DOHH2 (cell line): ENCODE data around the gene STAT1.

Experiments
- H3F3A ChIP-seq: fragments of 200-600 bp; sonication (generic), shearing (Covaris generic); 2 replicates; pipeline ENCODE4 v1.6.0; 2016; ENCODE audit warnings: antibody characterized with exemption, mild to moderate bottlenecking; ENCODE audit not compliant: control insufficient read depth, insufficient read depth
- H3K27ac ChIP-seq: fragments of 200-600 bp; sonication (generic); 2 replicates; pipeline ENCODE4 v1.5.1; 2014; ENCODE audit warnings: low read depth, mild to moderate bottlenecking, low read length, moderate library complexity
- H3K27me3 ChIP-seq: fragments of 200-600 bp; sonication (generic); 2 replicates; pipeline ENCODE4 v1.6.1; 2014; ENCODE audit warnings: mild to moderate bottlenecking, low read length, mixed read lengths; ENCODE audit not compliant: control insufficient read depth
- H3K36me3 ChIP-seq: fragments of 200-600 bp; sonication (generic); 2 replicates; pipeline ENCODE4 v1.6.1; 2014; ENCODE audit warnings: mild to moderate bottlenecking, low read length, moderate library complexity, mixed read lengths; ENCODE audit not compliant: control insufficient read depth
- H3K4me1 ChIP-seq: fragments of 200-600 bp; sonication (generic); 2 replicates; pipeline ENCODE4 v1.6.1; 2014; ENCODE audit warnings: mild to moderate bottlenecking, low read length, mixed read lengths; ENCODE audit not compliant: control insufficient read depth
- H3K4me2 ChIP-seq: fragments of 200-600 bp; sonication (generic); 2 replicates; pipeline ENCODE4 v1.6.0; 2014; ENCODE audit warnings: mild to moderate bottlenecking, low read length, moderate library complexity
- H3K4me3 ChIP-seq: fragments of 200-600 bp; sonication (generic); 2 replicates; pipeline ENCODE4 v1.5.1; 2014; ENCODE audit warnings: mild to moderate bottlenecking, low read length, mixed read lengths
- H3K79me2 ChIP-seq: fragments of 200-600 bp; sonication (generic); 2 replicates; pipeline ENCODE4 v1.6.1; 2014; ENCODE audit warnings: mild to moderate bottlenecking, low read length, mixed read lengths; ENCODE audit not compliant: control insufficient read depth
- H3K9me2 ChIP-seq: fragments of 200-600 bp; sonication (generic); replicated peaks from 2 replicates; pipeline ENCODE4 v1.6.1; 2014; ENCODE audit warnings: mild to moderate bottlenecking, low read length, mixed read lengths; ENCODE audit not compliant: control insufficient read depth
- H3K9me3 ChIP-seq: fragments of 200-600 bp; sonication (generic); 2 replicates; pipeline ENCODE4 v1.6.1; 2014; ENCODE audit warnings: antibody characterized with exemption, low read length, mixed read lengths; ENCODE audit not compliant: control insufficient read depth, insufficient read depth
- H4K20me1 ChIP-seq: fragments of 200-600 bp; sonication (generic); 2 replicates; pipeline ENCODE4 v1.6.0; 2014; ENCODE audit warnings: low read depth, mild to moderate bottlenecking, antibody characterized with exemption, low read length, moderate library complexity; ENCODE audit not compliant: control insufficient read depth, insufficient read depth
- EZH2phosphoT487 ChIP-seq: fragments of 200-600 bp; sonication (generic); IDR thresholded peaks from 2 replicates; pipeline ENCODE4 v1.6.1; 2017; ENCODE audit warnings: borderline replicate concordance, mild to moderate bottlenecking, antibody characterized with exemption, low read length, moderate library complexity, mixed read lengths
- TF ChIP-seq, protein P1 (sequence below): fragments of 200-600 bp; sonication (generic); IDR thresholded peaks from one replicate; pipeline ENCODE4 v1.5.1; 2014; ENCODE audit warnings: antibody characterized with exemption, mild to moderate bottlenecking, low read depth, low read length; ENCODE audit not compliant: poor library complexity, severe bottlenecking

STAT1 gene

DNA sequence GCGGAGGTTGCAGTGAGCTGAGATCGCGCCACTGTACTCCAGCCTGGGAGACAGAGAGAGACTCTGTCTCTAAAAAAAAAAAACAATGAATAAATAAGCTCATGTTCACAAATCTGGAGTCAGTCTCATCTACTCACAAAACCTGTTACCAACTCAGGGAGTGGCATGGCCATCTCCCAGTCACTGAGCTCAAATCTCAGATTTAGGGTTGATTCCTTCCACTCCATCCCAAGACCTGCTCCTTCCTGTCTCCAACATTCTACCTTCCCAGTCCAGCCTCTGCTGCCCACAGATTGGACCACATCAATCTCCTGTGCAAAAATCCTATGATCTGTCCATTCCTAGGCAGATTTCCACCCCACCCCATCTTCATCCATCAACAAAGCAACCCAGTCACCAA lies 1.6 kb downstream of the STAT1 start:
- TF ChIP-seq EZH2phosphoT487, result no peak
- TF ChIP-seq, protein P1, sequence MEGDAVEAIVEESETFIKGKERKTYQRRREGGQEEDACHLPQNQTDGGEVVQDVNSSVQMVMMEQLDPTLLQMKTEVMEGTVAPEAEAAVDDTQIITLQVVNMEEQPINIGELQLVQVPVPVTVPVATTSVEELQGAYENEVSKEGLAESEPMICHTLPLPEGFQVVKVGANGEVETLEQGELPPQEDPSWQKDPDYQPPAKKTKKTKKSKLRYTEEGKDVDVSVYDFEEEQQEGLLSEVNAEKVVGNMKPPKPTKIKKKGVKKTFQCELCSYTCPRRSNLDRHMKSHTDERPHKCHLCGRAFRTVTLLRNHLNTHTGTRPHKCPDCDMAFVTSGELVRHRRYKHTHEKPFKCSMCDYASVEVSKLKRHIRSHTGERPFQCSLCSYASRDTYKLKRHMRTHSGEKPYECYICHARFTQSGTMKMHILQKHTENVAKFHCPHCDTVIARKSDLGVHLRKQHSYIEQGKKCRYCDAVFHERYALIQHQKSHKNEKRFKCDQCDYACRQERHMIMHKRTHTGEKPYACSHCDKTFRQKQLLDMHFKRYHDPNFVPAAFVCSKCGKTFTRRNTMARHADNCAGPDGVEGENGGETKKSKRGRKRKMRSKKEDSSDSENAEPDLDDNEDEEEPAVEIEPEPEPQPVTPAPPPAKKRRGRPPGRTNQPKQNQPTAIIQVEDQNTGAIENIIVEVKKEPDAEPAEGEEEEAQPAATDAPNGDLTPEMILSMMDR, result no peak
- H3K36me3 ChIP-seq, result no peaks in the 10 kb centered on the region
- peaks cover 9% of the 10 kb centered on the region; the same call in 1 of the 2 replicates for H3K27me3 ChIP-seq
- peaks cover 18% of the 10 kb centered on the region for H3K4me1 ChIP-seq
- no peaks in the 10 kb centered on the region for H4K20me1 ChIP-seq
- H3K9me2 ChIP-seq, result no peaks in the 10 kb centered on the region
- H3K79me2 ChIP-seq, result no peaks in the 10 kb centered on the region
- no peak overlapping the region for H3K4me2 ChIP-seq
- H3K27ac ChIP-seq, result no peak overlapping the region
- no peak overlapping the region for H3K4me3 ChIP-seq
- H3K9me3 ChIP-seq, result peaks cover 10% of the 10 kb centered on the region
- H3F3A ChIP-seq, result no peaks in the 10 kb centered on the region

DNA sequence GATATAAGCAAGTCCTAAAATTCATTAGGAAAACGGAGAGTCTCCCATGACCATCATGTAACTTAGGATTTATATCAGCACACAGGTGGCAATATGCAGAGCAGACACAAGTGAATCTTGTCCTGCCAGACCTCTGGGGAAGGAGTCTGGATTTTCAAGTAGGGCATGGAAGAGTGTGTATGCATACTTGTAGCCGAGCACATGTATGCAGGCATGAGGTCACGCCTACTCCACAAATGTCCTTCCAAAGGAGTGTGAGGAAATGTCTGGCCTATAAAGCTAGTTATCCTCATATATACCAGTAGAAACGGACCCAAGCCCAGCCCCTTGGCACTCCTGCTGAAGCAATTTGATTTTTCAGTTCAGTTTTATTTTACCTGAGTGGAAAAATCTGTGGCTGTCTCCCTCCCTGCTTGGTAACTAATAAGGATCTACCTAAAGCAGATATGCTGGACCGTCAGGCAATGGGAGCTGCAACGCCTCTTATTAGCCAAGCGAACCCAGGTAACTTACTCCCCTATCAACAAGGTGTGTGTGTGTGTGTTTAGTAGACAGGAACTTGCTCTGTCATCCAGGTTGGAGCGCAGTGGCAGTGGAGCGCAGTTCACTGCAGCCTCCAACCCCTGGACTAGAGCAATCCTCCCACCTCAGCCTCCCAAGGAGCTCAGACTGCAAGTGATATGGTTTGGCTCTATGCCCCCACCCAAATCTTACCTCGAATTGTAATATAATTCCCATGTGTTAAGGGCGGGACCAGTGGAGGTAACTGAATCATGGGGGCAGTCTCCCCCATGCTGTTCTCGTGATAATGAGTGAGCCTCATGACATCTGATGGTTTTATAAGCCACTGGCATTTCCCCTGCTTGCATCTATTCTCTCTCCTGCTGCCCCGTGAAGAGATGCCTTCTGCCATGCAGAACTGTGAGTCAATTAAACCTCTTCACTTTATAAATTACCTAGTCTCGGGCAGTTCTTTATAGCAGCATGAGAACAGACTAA lies 2.8 kb downstream of the STAT1 start:
- H3F3A ChIP-seq, result no peaks in the 10 kb centered on the region
- TF ChIP-seq EZH2phosphoT487, result no peak
- TF ChIP-seq, protein P1, result no peak
- no peak overlapping the region for H3K27ac ChIP-seq
- H3K9me3 ChIP-seq, result peaks cover 10% of the 10 kb centered on the region
- no peaks in the 10 kb centered on the region for H3K79me2 ChIP-seq
- H3K36me3 ChIP-seq, result no peaks in the 10 kb centered on the region
- no peaks in the 10 kb centered on the region for H3K9me2 ChIP-seq
- H3K4me2 ChIP-seq, result no peak overlapping the region
- peaks cover 18% of the 10 kb centered on the region for H3K4me1 ChIP-seq
- H3K27me3 ChIP-seq, result peaks cover 9% of the 10 kb centered on the region; the same call in 1 of the 2 replicates
- H3K4me3 ChIP-seq, result no peak overlapping the region
- no peaks in the 10 kb centered on the region for H4K20me1 ChIP-seq

DNA sequence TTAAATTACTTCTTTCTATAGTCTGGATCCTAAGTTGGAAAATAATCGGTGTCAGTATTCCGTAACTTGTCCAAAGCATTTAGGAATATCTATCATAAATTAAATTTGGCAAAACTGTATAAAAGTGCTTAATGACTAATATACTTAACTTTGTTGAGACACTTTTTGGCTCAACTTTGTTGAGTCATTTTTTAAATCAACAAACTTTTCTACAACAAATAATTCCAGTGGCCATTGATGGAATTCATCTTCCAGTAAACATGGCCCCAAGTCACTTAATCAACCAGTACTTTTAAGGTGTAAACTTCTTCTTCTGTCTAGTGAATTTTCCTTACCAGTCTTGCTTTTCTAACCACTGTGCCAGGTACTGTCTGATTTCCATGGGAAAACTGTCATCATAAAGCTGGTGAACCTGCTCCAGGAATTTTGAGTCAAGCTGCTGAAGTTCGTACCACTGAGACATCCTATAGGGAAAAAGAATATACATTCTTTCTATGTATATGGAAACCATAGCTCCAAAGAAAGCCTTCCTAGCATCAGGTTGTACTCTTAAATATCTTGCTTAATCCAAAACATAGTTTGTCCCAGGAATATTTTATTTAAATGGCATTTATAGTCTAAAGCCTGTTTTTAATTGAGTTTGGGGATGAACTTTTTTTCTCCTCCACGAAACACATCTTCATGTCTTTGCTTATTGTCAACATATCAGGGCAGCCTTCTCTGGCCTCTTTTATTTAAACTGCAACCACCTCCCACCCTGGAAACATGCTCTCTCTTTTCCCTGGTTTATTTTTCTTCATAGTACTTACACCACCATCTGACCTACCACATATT lies 4.2 kb downstream of the STAT1 start:
- H3K9me2 ChIP-seq, result no peaks in the 10 kb centered on the region
- H3K9me3 ChIP-seq, result peaks cover 3% of the 10 kb centered on the region
- H3K4me3 ChIP-seq, result no peak overlapping the region
- no peaks in the 10 kb centered on the region for H3K79me2 ChIP-seq
- H3K27ac ChIP-seq, result no peak overlapping the region
- H4K20me1 ChIP-seq, result no peaks in the 10 kb centered on the region
- no peaks in the 10 kb centered on the region for H3F3A ChIP-seq
- H3K27me3 ChIP-seq, result peaks cover 3% of the 10 kb centered on the region; the same call in 1 of the 2 replicates
- peaks cover 17% of the 10 kb centered on the region for H3K4me1 ChIP-seq
- TF ChIP-seq, protein P1, result no peak
- TF ChIP-seq EZH2phosphoT487, result no peak
- H3K36me3 ChIP-seq, result no peaks in the 10 kb centered on the region
- H3K4me2 ChIP-seq, result no peak overlapping the region
